ENCODE results near the gene ST7. TPM values are rescaled to one million over a fixed set of nuclear protein-coding genes. Genes with fewer than 3 reads are reported as not detected.

The ST7 gene
- total RNA-seq, 4 donors from 2014 or later, result 13.5 to 24.9 (median 18.6) TPM

DNA sequence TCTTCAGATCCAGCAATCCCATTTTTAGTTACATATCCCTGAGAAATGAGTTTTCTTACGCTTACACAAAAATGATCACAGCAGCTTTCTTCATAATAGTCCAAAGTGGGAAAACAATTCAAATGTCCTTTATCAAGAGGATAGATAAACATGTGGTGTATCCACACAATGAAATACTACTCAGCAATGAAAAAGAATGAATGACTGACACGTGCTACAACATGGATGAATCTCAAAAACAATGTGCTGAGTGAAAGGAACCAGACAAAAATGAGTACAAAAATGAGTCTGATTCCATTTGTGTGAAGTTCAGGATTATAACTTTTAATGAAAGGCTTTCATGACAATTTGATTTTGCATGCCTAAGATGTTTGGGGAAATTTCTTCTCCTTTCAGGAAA lies 230.4 kb downstream of the ST7 start:
- no peaks in the 10 kb centered on the region for H3K36me3 ChIP-seq
- no peaks in the 10 kb centered on the region for H3K4me1 ChIP-seq
- no peak for TF ChIP-seq POLR2A (IDR thresholded peaks at IDR 0.05)
- TF ChIP-seq CTCF (IDR thresholded peaks at IDR 0.05), result no peak
- no peak for TF ChIP-seq EP300 (IDR thresholded peaks at IDR 0.05)
- WGBS, 2 donors, result 93 to 100% methylated on average over 2 of the region's 2 CpGs
- DNase-seq (ENCODE audit: low spot score in 2 of 2), result no peak
- no peaks in the 10 kb centered on the region for H3K27me3 ChIP-seq
- no peak overlapping the region for H3K4me3 ChIP-seq
- no peaks in the 10 kb centered on the region for H3K9me3 ChIP-seq
- no peak overlapping the region for H3K27ac ChIP-seq

DNA sequence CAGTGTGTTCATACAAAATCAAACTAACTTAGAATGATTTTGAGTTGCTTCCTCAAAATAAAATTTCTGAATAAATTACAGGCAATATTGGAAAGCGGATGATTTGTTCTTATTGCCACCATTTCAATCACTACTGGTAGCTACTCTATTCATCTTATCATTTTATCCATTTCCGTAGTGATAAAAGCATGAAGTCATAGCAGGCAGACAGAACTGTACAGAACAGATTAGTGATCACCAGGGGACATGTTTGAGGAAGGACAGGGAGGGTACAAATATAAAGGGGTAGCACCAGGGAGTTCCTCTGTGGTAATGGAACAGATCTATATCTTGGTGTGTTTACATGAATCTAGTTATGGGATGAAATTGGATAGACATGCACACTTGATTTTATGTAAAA lies 231.1 kb downstream of the ST7 start:
- no peak for DNase-seq (ENCODE audit: low spot score in 2 of 2)
- Histone ChIP-seq H3K9me3 (no peaks in the 10 kb centered on the region), H3K36me3 (peaks cover 0 to 3% (median 0%) of the 10 kb centered on the region in 3 donors), H3K4me1 (no peaks in the 10 kb centered on the region), H3K4me3 (no peak overlapping the region), H3K27ac (no peak overlapping the region), H3K27me3 (no peaks in the 10 kb centered on the region)
- WGBS, 2 donors, result 92 to 97% methylated on average over 2 of the region's 2 CpGs
- TF ChIP-seq CTCF (IDR thresholded peaks at IDR 0.05), result no peak
- no peak for TF ChIP-seq EP300 (IDR thresholded peaks at IDR 0.05)
- no peak for TF ChIP-seq POLR2A (IDR thresholded peaks at IDR 0.05)

DNA sequence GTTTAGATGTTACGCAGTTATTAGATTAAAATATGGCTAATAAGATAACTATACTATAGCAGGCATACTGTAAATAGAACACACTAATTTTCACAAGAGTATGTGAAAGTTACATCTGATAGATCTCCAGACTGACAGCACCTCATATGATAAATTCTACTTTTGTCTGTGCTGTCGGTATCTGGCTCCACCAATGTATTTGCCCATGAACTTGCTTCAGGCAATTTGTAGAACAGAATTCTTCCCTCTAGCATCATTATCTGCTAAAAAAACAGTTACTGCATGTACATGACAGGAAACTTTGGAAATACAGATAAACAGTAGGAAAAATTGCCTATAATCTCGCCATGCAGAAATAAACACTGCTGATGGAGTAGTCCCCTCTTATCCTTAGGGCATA lies 231.8 kb downstream of the ST7 start:
- Histone ChIP-seq H3K27me3 (no peaks in the 10 kb centered on the region), H3K27ac (no peak overlapping the region), H3K36me3 (peaks cover 0 to 10% (median 0%) of the 10 kb centered on the region in 3 donors), H3K4me1 (no peaks in the 10 kb centered on the region), H3K9me3 (no peaks in the 10 kb centered on the region), H3K4me3 (no peak overlapping the region)
- DNase-seq (ENCODE audit: low spot score in 2 of 2), result no peak
- WGBS, 2 donors, result 95 to 98% methylated on average over 3 of the region's 3 CpGs
- TF ChIP-seq CTCF (IDR thresholded peaks at IDR 0.05) (no peak), EP300 (IDR thresholded peaks at IDR 0.05) (no peak), POLR2A (IDR thresholded peaks at IDR 0.05) (no peak)

GRCh38 chr7:117186218-117187010 lies 233.1 kb downstream of the ST7 start:
- H3K36me3 ChIP-seq, result peaks cover 0 to 21% (median 0%) of the 10 kb centered on the region in 3 donors
- WGBS, 2 donors, result 69 to 82% methylated on average over 7 of the region's 7 CpGs
- H3K9me3 ChIP-seq, result no peaks in the 10 kb centered on the region
- no peaks in the 10 kb centered on the region for H3K27me3 ChIP-seq
- no peak for DNase-seq (ENCODE audit: low spot score in 2 of 2)
- TF ChIP-seq CTCF (IDR thresholded peaks at IDR 0.05) (no peak), EP300 (IDR thresholded peaks at IDR 0.05) (no peak), POLR2A (IDR thresholded peaks at IDR 0.05) (no peak)
- no peak overlapping the region for H3K27ac ChIP-seq
- H3K4me3 ChIP-seq, result no peak overlapping the region
- no peaks in the 10 kb centered on the region for H3K4me1 ChIP-seq

DNA sequence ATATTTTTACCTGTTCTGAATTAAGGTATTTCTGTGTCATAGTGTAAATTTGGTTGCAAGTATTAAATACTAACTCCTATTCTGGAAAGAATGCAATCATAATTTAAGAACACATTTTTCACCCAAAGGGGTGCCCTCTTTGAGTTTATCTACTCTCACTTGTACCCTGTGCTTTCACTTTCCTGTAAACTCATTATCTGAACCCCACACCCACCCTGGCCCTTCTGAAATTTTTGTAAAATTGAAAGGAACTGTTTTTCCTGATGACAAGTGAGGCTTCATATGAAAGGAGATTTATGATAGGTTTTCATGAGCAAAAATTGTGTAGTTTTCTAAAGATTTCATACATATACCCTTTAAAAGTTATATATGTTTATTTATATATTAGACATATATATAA lies 235.1 kb downstream of the ST7 start:
- TF ChIP-seq EP300 (IDR thresholded peaks at IDR 0.05) (no peak), POLR2A (IDR thresholded peaks at IDR 0.05) (no peak), CTCF (IDR thresholded peaks at IDR 0.05) (no peak)
- H3K4me3 ChIP-seq, result no peak overlapping the region

More for the DNA sequence above, 235.1 kb downstream of the ST7 start:
- DNase-seq (ENCODE audit: low spot score in 2 of 2), result no peak
- Histone ChIP-seq H3K9me3 (no peaks in the 10 kb centered on the region), H3K27me3 (no peaks in the 10 kb centered on the region), H3K27ac (no peak overlapping the region), H3K4me1 (peaks cover 0 to 7% (median 0%) of the 10 kb centered on the region in 4 donors), H3K36me3 (peaks cover 0 to 21% (median 0%) of the 10 kb centered on the region in 3 donors)

All from tibial nerve (tissue), 4 donors.